Measurements from ENCODE around the gene ABCB8. TPM values are rescaled to one million over a fixed set of nuclear protein-coding genes. Genes with fewer than 3 reads are reported as not detected.

ABCB8 gene
- total and polyA plus RNA-seq, 2 of the 8 experiments (the other 6 are each of a cell fraction or from before 2014, with no cell fraction given), result 17.7 to 27.0 TPM

DNA sequence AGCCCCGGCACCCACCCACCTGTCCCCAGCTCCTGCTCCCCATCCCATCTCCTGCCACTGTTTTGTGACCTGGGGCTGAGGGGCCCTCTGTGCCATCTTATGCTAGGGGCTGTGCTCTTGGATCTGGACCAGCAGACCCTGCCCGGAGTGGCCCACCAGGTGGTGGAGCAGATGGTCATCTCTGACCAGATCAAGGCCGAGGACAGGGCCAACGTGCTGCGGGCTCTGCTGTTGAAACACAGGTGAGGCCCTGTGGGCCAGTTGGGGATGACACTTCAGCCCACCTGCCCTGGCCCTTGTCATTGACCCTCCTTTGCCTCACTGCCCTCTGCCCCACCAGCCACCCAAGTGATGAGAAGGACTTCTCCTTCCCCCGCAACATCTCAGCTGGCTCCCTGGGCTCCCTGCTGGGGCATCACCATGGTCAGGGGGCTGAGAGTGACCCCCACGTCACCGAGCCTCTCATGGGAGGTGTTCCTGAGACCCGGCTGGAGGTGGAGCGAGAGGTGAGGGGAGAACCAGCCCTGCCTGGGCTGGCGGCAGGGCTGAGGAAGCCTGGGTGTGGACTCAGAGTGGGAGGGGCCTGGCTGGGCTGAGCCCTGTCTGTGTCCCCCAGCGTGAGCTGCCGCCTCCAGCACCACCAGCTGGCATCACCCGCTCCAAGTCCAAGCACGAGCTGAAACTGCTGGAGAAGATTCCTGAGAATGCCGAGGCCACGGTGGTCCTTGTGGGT, 41.8 kb downstream of the ABCB8 start:
- no peak overlapping the region for H2BK120ac ChIP-seq (replicated peaks; ENCODE audit: low read depth, low read length)
- peaks cover 25 to 72% (median 51%) of the 10 kb centered on the region in 4 experiments for H3K36me3 ChIP-seq (ENCODE audit: control insufficient read depth in 2 of 4, insufficient read depth in 4 of 4, low read length in 3 of 4)
- no peak overlapping the region for H3K18ac ChIP-seq (ENCODE audit: extremely low read depth, low read length)
- H2AFZ ChIP-seq (ENCODE audit: low read length), result no peak overlapping the region
- peaks cover 0 to 15% of the 10 kb centered on the region in 2 experiments for H4K20me1 ChIP-seq (replicated peaks in 1 of 2; ENCODE audit: control insufficient read depth in 1 of 2, insufficient read depth in 2 of 2, low read length in 2 of 2)
- no peak for FAIRE-seq
- no peak overlapping the region for H3K9ac ChIP-seq (replicated peaks in 1 of 4; ENCODE audit: extremely low read depth in 1 of 4, low read depth in 3 of 4, low read length in 3 of 4)
- ChIA-PET POLR2A (ENCODE audit: partially characterized antibody) (interaction anchor here (1.2 to 7.9 kb wide), 4 partner anchors 7 to 15 kb away, joined by 3 to 77 read pairs (median 7); no protein-coding TSS in a partner anchor), CTCF (ENCODE audit: partially characterized antibody) (interaction anchor here (6.5 kb wide), 1 partner anchor 41 kb away, joined by 36 read pairs; no protein-coding TSS in a partner anchor)
- no peak overlapping the region for H2BK20ac ChIP-seq (ENCODE audit: low read length)
- H2BK5ac ChIP-seq (ENCODE audit: low read depth, low read length), result no peak overlapping the region
- H3K4me1 ChIP-seq (replicated peaks in 1 of 4; ENCODE audit: control insufficient read depth in 3 of 4, insufficient read depth in 4 of 4, low read length in 3 of 4), result peaks cover 3 to 6% (median 5%) of the 10 kb centered on the region in 4 experiments
- DNase-seq (ENCODE audit: low read depth in 1 of 2, low spot score in 2 of 2), result no peak
- no peak overlapping the region for H3K4me2 ChIP-seq (ENCODE audit: insufficient read depth in 1 of 2, low read depth in 2 of 2, low read length in 2 of 2)
- no peak overlapping the region for H4K8ac ChIP-seq (ENCODE audit: extremely low read depth, insufficient read depth, low read length)
- H3K23ac ChIP-seq (ENCODE audit: insufficient read length), result no peak overlapping the region
- no peaks in the 10 kb centered on the region for H3K23me2 ChIP-seq (ENCODE audit: low read depth, low read length)
- H3K79me2 ChIP-seq (ENCODE audit: control insufficient read depth in 1 of 2, insufficient read depth in 2 of 2, low read length in 2 of 2), result no peaks in the 10 kb centered on the region
- no peak overlapping the region for H4K5ac ChIP-seq (ENCODE audit: insufficient read length, low read depth, low read length)
- no peak overlapping the region for H3K4me3 ChIP-seq (ENCODE audit: extremely low read depth in 1 of 4, insufficient read depth in 2 of 4, low read depth in 3 of 4, low read length in 4 of 4)
- no peak overlapping the region for H4K91ac ChIP-seq (replicated peaks; ENCODE audit: insufficient read length, low read length)
- 91% methylated on average over 17 of the region's 17 CpGs; no CpG with 5 or more reads in 1 of the 2 experiments for WGBS, 2 experiments (ENCODE audit: extremely low coverage in 1 of 2, insufficient coverage in 1 of 2, insufficient read length in 1 of 2, insufficient replicate concordance in 2 of 2, low coverage in 1 of 2, low lambda C conversion rate in 2 of 2, missing lambda C conversion rate in 1 of 2)
- H3K9me3 ChIP-seq (ENCODE audit: insufficient read depth in 2 of 2, low read depth in 1 of 2, low read length in 1 of 2), result no peaks in the 10 kb centered on the region
- no peak overlapping the region for H3K4ac ChIP-seq (replicated peaks; ENCODE audit: insufficient read length, low read depth, low read length)
- no peaks in the 10 kb centered on the region; the same call in 1 of the 2 replicates for H3K79me1 ChIP-seq (ENCODE audit: low read depth, low read length)
- H3K27ac ChIP-seq (ENCODE audit: low read depth, low read length), result no peak overlapping the region
- H2BK12ac ChIP-seq (ENCODE audit: low read depth, low read length), result no peak overlapping the region
- no peak overlapping the region for H2BK15ac ChIP-seq (ENCODE audit: low read length)
- H3K56ac ChIP-seq (replicated peaks; ENCODE audit: insufficient read length, low read depth, low read length), result no peak overlapping the region
- no peak overlapping the region for H3K14ac ChIP-seq (ENCODE audit: insufficient read length)
- no peaks in the 10 kb centered on the region for H3K27me3 ChIP-seq (replicated peaks in 1 of 4; ENCODE audit: control insufficient read depth in 3 of 4, extremely low read depth in 1 of 4, insufficient read depth in 3 of 4, low read length in 3 of 4)
- H2AK5ac ChIP-seq (ENCODE audit: low read depth, low read length), result no peak overlapping the region
- TF ChIP-seq YY1 (IDR thresholded peaks at IDR 0.05; ENCODE audit: low read depth, low read length) (no peak), POLR2A (IDR thresholded peaks at IDR 0.05; ENCODE audit: control extremely low read depth in 1 of 2, low read depth in 2 of 2, low read length in 2 of 2) (no peak), TAF1 (IDR thresholded peaks at IDR 0.05; ENCODE audit: low read depth, low read length) (no peak), EP300 (IDR thresholded peaks at IDR 0.05; ENCODE audit: borderline replicate concordance in 1 of 2, low read depth in 2 of 2, low read length in 2 of 2) (no peak), HDAC2 (IDR thresholded peaks at IDR 0.05; ENCODE audit: borderline replicate concordance in 1 of 2, low read depth in 2 of 2, low read length in 2 of 2) (no peak), RAD21 (IDR thresholded peaks at IDR 0.05 in 1 of 2, conservative IDR thresholded peaks at IDR 0.05 in 1 of 2; ENCODE audit: low read depth in 2 of 2, low read length in 2 of 2) (no peak)
- TF ChIP-seq, protein P1, sequence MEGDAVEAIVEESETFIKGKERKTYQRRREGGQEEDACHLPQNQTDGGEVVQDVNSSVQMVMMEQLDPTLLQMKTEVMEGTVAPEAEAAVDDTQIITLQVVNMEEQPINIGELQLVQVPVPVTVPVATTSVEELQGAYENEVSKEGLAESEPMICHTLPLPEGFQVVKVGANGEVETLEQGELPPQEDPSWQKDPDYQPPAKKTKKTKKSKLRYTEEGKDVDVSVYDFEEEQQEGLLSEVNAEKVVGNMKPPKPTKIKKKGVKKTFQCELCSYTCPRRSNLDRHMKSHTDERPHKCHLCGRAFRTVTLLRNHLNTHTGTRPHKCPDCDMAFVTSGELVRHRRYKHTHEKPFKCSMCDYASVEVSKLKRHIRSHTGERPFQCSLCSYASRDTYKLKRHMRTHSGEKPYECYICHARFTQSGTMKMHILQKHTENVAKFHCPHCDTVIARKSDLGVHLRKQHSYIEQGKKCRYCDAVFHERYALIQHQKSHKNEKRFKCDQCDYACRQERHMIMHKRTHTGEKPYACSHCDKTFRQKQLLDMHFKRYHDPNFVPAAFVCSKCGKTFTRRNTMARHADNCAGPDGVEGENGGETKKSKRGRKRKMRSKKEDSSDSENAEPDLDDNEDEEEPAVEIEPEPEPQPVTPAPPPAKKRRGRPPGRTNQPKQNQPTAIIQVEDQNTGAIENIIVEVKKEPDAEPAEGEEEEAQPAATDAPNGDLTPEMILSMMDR (IDR thresholded peaks at IDR 0.05; ENCODE audit: control extremely low read depth in 1 of 3, insufficient read depth in 1 of 3, low read depth in 1 of 3, low read length in 3 of 3), result no peak
